Body of pancreas (tissue), 4 donors: ENCODE results near the gene ABCC12. TPM values are rescaled to one million over a fixed set of nuclear protein-coding genes. Genes with fewer than 3 reads are reported as not detected.

Source experiments
- ATAC-seq: fragments of 150-250 bp; one replicate; pipeline ENCODE4 v1.9.1; 2016
- DNase-seq, 4 donors: peaks; one replicate each; pipeline ENCODE4 v3.0.0-alpha.2; 2019
- H3K27ac ChIP-seq, 4 donors: fragments of 200-600 bp; sonication (generic); 1 replicate in 3 of 4; 2 replicates in 1 of 4; pipeline versions ENCODE4 v1.5.1 to v1.6.1; 2016 to 2019; ENCODE audit warnings: mild to moderate bottlenecking in 1 of 4, mixed read lengths in 1 of 4, moderate library complexity in 1 of 4
- H3K27me3 ChIP-seq, 2 donors: fragments of 200-600 bp; sonication (generic); one replicate each; pipeline ENCODE4 v1.6.0; 2016; ENCODE audit warnings: mild to moderate bottlenecking in 1 of 2
- H3K36me3 ChIP-seq, 2 donors: fragments of 200-600 bp; sonication (generic); replicated peaks in 1 of 2; 2 replicates each; pipeline ENCODE4 v1.5.1; 2016; ENCODE audit warnings: low read depth in 2 of 2; ENCODE audit not compliant: insufficient read depth in 1 of 2
- H3K4me1 ChIP-seq: fragments of 200-600 bp; sonication (generic); one replicate; pipeline ENCODE4 v1.6.0; 2016
- H3K4me3 ChIP-seq, 2 donors: fragments of 200-600 bp; sonication (generic); 1 replicate in 1 of 2; 2 replicates in 1 of 2; pipeline ENCODE4 v1.5.1; 2016 to 2019
- H3K9me3 ChIP-seq, 3 donors: fragments of 200-600 bp; sonication (generic); 1 replicate in 2 of 3; 2 replicates in 1 of 3; pipeline ENCODE4 v1.5.1; 2016
- CTCF ChIP-seq, 7 experiments: fragments of 450-650 bp in 4 of 7; fragments of 200-600 bp in 3 of 7; sonication (generic) in 3 of 7; IDR thresholded peaks; one replicate each; pipeline ENCODE4 v1.5.1; 2016 to 2019; ENCODE audit warnings: antibody characterized with exemption in 7 of 7
- POLR2A ChIP-seq, 3 donors: fragments of 450-650 bp; IDR thresholded peaks; one replicate each; pipeline ENCODE4 v1.6.1; 2016; ENCODE audit warnings: antibody characterized with exemption in 3 of 3, mild to moderate bottlenecking in 2 of 3
- WGBS, 2 donors: methylation state at CpG; one replicate each; pipeline ENCODE4 v1.1.5; 2017; 5-methylcytosine and 5-hydroxymethylcytosine counted together
- intact Hi-C: fragments of 100-400 bp; cut with DNase I; formaldehyde crosslinking; loops from one replicate; pipeline ENCODE4 v1.15.1; 2023
- total RNA-seq, 2 donors: library from RNA; depleted of rRNA; stranded (reverse); fragments of >200 nt; gene quantifications; one replicate each; pipeline ENCODE4 v1.1.0, GENCODE V29; 2016

ABCC12 gene
- total RNA-seq, 2 donors from 2014 or later, result not detected

- H3K27ac ChIP-seq, result no peak overlapping the region
- H3K27me3 ChIP-seq, result no peaks in the 10 kb centered on the region
- WGBS, 2 donors, result 91 to 95% methylated on average over 9 of the region's 9 CpGs
- ATAC-seq (no peak), DNase-seq (no peak)
- H3K36me3 ChIP-seq, result no peaks in the 10 kb centered on the region
- H3K4me1 ChIP-seq, result no peaks in the 10 kb centered on the region
- intact Hi-C loops, result no loop called here
- no peaks in the 10 kb centered on the region for H3K9me3 ChIP-seq
- TF ChIP-seq POLR2A (IDR thresholded peaks at IDR 0.05) (no peak), CTCF (IDR thresholded peaks at IDR 0.05) (no peak)
- no peak overlapping the region for H3K4me3 ChIP-seq
Observed at GRCh38 chr16:48143812-48144368, 11.9 kb downstream of the ABCC12 start.

- no peaks in the 10 kb centered on the region for H3K36me3 ChIP-seq
- WGBS, 2 donors, result 89 to 95% methylated on average over 6 of the region's 6 CpGs
- H3K9me3 ChIP-seq, result no peaks in the 10 kb centered on the region
- no peak for ATAC-seq
- peaks cover 14% of the 10 kb centered on the region for H3K4me1 ChIP-seq
- DNase-seq, result no peak
- no peak overlapping the region for H3K27ac ChIP-seq
- intact Hi-C loops, result no loop called here
- H3K27me3 ChIP-seq, result no peaks in the 10 kb centered on the region
- H3K4me3 ChIP-seq, result no peak overlapping the region
- no peak for TF ChIP-seq POLR2A (IDR thresholded peaks at IDR 0.05)
- TF ChIP-seq CTCF (IDR thresholded peaks at IDR 0.05), result no peak
Observed at GRCh38 chr16:48140821-48141220, 15.0 kb downstream of the ABCC12 start.

DNA sequence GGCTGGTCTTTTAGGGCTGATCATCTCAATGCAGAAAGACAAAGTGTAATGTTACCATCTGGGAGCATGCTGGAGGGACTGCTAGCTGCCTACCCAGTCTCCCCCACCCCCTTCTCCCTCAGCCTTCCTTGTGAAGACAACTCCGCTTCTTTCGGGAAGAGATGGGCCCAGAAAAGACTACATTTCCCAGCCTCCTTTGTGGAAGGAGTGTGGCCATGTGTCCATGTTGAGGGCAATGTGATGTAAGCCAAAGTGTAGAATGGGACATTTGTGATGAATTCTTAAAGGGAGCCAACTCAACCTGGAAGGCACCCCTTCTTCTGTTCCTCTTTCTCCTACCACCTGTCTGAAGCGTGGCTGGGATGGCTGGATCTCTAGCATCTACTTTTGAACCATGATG lies 16.3 kb downstream of the ABCC12 start:
- peaks cover 14% of the 10 kb centered on the region for H3K4me1 ChIP-seq
- H3K27ac ChIP-seq, result no peak overlapping the region
- no peaks in the 10 kb centered on the region for H3K27me3 ChIP-seq
- ATAC-seq (no peak), DNase-seq (no peak)
- 96% methylated on average over 3 of the region's 3 CpGs for WGBS, 2 donors
- no peaks in the 10 kb centered on the region for H3K9me3 ChIP-seq
- TF ChIP-seq CTCF (IDR thresholded peaks at IDR 0.05), result no peak
- H3K4me3 ChIP-seq, result no peak overlapping the region
- H3K36me3 ChIP-seq, result no peaks in the 10 kb centered on the region
- intact Hi-C loops, result no loop called here

DNA sequence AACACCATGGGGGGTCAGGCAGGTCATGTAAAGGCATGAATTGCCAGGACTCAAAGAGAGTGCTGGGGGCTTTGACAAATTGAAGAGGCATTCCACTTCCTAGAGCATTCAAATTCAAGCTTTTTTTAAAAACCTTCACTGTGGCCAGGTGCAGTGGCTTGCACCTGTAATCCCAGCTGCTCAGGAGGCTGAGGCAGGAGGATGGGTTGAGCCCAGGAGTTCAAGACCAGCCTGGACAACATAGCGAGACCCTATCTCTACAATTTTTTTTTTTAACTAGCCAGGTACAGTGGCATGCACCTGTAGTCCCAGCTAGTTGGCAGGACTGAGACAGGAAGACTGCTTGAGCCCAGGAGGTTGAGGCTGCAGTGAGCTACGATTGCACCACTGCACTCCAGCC lies 17.2 kb downstream of the ABCC12 start:
- intact Hi-C loops, result no loop called here

More for the DNA sequence above, 17.2 kb downstream of the ABCC12 start:
- H3K4me1 ChIP-seq, result peaks cover 23% of the 10 kb centered on the region
- no peak for DNase-seq
- no peak overlapping the region for H3K4me3 ChIP-seq
- H3K27ac ChIP-seq, result no peak overlapping the region
- H3K9me3 ChIP-seq, result no peaks in the 10 kb centered on the region
- H3K36me3 ChIP-seq, result no peaks in the 10 kb centered on the region
- no peak for ATAC-seq
- H3K27me3 ChIP-seq, result no peaks in the 10 kb centered on the region
- WGBS, 2 donors, result 81 to 86% methylated on average over 2 of the region's 2 CpGs
- TF ChIP-seq CTCF (IDR thresholded peaks at IDR 0.05), result no peak
- TF ChIP-seq POLR2A (IDR thresholded peaks at IDR 0.05), result no peak
